Measurements from ENCODE around the gene TRIM71.

DNA sequence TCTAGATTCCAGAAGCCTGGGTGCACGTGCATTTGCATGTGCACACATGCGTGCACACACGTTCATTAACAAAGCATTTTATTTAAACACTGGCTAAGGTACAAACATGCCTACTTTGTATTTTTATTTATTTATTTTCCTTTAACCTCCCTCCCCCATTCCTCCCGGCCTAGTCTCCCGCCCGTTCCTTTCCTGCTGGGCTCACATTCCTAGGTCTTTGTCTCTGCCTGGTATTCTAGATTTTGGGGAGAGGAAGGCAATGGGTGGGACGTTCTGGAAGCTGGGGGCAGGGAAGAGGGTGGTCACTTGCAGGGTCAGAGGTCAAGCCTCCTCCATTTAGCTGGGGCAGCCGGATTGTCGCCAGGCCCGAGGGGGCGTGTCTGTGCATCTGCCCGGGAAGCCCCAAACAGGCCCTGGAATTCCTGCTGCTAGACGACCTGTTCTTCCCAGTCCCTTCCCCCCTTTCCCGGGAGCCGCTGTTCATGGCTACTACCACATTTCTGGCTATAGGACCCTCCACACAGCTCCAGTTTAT is 51.8 kb downstream of the TRIM71 start:
- no peak for TF ChIP-seq CTCF (IDR thresholded peaks at IDR 0.05)
- TF ChIP-seq POLR2A (IDR thresholded peaks at IDR 0.05), result no peak

All from prostate gland (tissue), 2 donors.